Measurements from ENCODE around the gene SYNC. TPM values are rescaled to one million over a fixed set of nuclear protein-coding genes. Genes with fewer than 3 reads are reported as not detected.
A peak's percentile ranks its signal among the peaks of the same experiment; 100 is the strongest.
"Not testable (repeated sequence)": the region's sequence is repeated elsewhere in the genome, so short reads cannot be mapped to it uniquely, and the experiment has no call there.

Gene SYNC
- total RNA-seq, 2 donors from 2014 or later: 2.3 to 4.9 TPM

DNA sequence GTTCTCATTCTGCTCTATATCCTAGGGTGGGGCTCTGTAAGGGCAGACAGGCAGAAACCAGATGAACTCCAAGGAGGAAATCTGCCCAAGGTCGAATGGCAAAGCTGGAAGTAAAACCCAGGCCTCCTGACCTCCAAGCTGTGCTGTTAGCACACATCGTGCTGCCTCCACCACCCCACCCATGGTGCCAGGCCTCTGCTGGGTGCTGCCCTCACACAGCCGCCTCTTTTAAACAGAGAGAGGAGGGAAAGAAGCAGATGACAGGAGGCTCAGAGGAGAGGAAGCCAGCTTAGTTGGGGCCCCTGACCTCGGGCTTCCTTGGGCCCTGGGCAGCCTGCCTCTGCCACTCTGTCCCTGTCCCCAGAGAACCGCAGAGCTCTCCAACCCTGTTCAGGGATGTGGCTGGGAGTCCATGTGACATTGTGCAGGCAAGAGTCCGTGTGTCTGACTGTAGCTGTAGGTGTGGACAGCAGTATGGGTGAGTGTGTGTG lies 1.1 kb downstream of the SYNC start:
- TF ChIP-seq POLR2A (IDR thresholded peaks at IDR 0.05): no peak
- TF ChIP-seq, protein P1, sequence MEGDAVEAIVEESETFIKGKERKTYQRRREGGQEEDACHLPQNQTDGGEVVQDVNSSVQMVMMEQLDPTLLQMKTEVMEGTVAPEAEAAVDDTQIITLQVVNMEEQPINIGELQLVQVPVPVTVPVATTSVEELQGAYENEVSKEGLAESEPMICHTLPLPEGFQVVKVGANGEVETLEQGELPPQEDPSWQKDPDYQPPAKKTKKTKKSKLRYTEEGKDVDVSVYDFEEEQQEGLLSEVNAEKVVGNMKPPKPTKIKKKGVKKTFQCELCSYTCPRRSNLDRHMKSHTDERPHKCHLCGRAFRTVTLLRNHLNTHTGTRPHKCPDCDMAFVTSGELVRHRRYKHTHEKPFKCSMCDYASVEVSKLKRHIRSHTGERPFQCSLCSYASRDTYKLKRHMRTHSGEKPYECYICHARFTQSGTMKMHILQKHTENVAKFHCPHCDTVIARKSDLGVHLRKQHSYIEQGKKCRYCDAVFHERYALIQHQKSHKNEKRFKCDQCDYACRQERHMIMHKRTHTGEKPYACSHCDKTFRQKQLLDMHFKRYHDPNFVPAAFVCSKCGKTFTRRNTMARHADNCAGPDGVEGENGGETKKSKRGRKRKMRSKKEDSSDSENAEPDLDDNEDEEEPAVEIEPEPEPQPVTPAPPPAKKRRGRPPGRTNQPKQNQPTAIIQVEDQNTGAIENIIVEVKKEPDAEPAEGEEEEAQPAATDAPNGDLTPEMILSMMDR (IDR thresholded peaks at IDR 0.05): no peak
- DNase-seq (no peak), ATAC-seq (peak; percentile 3)
- Histone ChIP-seq H3K36me3 (replicated peaks in 1 of 2; ENCODE audit: insufficient read depth in 1 of 2, low read depth in 2 of 2) (no peaks in the 10 kb centered on the region), H3K9me3 (no peaks in the 10 kb centered on the region), H3K4me1 (peaks cover 21% of the 10 kb centered on the region), H3K27me3 (no peaks in the 10 kb centered on the region), H3K4me3 (no peak overlapping the region), H3K27ac (peak overlapping the region in 1 of 4 donors; percentile 13)
- WGBS, 2 donors: 46 to 58% methylated on average over 6 of the region's 6 CpGs
- intact Hi-C loops (cut with DNase I): no loop called here

GRCh38 chr1:32696996-32697395 lies 5.6 kb downstream of the SYNC start:
- not testable (repeated sequence) for H3K27ac ChIP-seq, ATAC-seq, DNase-seq

GRCh38 chr1:32696041-32696440 lies 6.5 kb downstream of the SYNC start:
- no peaks in the 10 kb centered on the region for H3K36me3 ChIP-seq (replicated peaks in 1 of 2; ENCODE audit: insufficient read depth in 1 of 2, low read depth in 2 of 2)
- H3K4me3 ChIP-seq: no peak overlapping the region
- 91 to 99% methylated on average over 9 of the region's 9 CpGs for WGBS, 2 donors
- intact Hi-C loops (cut with DNase I): no loop called here
- DNase-seq (no peak), ATAC-seq (no peak)
- no peak overlapping the region for H3K27ac ChIP-seq
- TF ChIP-seq, protein P1 (IDR thresholded peaks at IDR 0.05): no peak
- TF ChIP-seq POLR2A (IDR thresholded peaks at IDR 0.05): no peak
- H3K4me1 ChIP-seq: peaks cover 10% of the 10 kb centered on the region
- no peaks in the 10 kb centered on the region for H3K27me3 ChIP-seq
- no peaks in the 10 kb centered on the region for H3K9me3 ChIP-seq

More at GRCh38 chr1:32696996-32697395, 5.6 kb downstream of the SYNC start:
- intact Hi-C loops (cut with DNase I); H3K9me3 ChIP-seq; H3K27me3 ChIP-seq; H3K36me3 ChIP-seq (replicated peaks in 1 of 2; ENCODE audit: insufficient read depth in 1 of 2, low read depth in 2 of 2); H3K4me3 ChIP-seq: not testable (repeated sequence)
- H3K4me1 ChIP-seq: peaks cover 18% of the 10 kb centered on the region
- WGBS, 2 donors: 93 to 94% methylated on average over 8 of the region's 8 CpGs

DNA sequence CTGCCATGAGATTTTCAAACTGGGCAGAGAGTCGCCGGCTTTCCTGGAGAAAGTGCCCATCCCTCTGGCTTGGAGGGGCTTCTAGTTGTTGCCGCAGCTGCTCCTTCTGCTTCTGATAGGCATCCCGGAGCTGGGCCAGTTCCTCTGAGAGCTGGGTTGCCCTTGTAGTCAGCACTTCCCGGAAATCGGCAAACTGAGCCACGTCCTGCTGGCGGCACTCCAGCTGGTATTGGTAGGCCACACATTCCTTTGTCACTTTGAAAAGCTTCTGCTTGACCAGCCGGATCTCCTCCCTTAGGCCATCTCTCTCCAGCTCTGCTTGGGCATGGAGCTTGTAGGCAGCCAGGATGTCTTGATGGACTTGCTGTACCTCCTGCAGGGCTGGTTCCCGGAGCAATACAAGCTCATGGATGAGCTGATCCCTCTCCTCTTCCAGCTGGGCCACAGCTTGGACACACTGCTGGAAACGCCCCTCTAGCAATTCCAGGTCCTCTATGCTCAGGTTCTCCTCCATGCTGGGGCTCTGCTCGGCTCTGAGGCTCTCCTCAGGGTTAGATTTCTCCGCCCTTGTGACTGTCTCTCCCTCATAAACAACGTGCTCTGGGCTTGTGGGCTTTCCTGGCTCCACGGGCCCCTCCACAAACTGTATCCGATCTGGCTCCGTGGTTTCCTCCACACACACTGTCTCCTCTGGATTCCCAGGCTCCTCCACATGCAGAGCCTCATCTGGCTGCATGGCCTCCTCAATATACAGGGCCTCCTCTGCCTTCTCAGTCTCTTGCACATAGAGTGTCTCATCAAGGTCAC lies 7.3 kb downstream of the SYNC start:
- intact Hi-C loops (cut with DNase I): no loop called here
- ATAC-seq: peak; percentile 78
- Histone ChIP-seq H3K4me1 (peaks cover 10% of the 10 kb centered on the region), H3K27me3 (no peaks in the 10 kb centered on the region), H3K27ac (peak overlapping the region in 2 of 4 donors; percentile 10 to 54), H3K4me3 (no peak overlapping the region), H3K36me3 (replicated peaks in 1 of 2; ENCODE audit: insufficient read depth in 1 of 2, low read depth in 2 of 2) (no peaks in the 10 kb centered on the region), H3K9me3 (no peaks in the 10 kb centered on the region)
- peak; percentile 67 to 82 (median 75) for DNase-seq
- WGBS, 2 donors: 48 to 72% methylated on average over 7 to 15 of the region's 17 CpGs
- TF ChIP-seq, protein P1 (IDR thresholded peaks at IDR 0.05): no peak
- no peak for TF ChIP-seq POLR2A (IDR thresholded peaks at IDR 0.05)

DNA sequence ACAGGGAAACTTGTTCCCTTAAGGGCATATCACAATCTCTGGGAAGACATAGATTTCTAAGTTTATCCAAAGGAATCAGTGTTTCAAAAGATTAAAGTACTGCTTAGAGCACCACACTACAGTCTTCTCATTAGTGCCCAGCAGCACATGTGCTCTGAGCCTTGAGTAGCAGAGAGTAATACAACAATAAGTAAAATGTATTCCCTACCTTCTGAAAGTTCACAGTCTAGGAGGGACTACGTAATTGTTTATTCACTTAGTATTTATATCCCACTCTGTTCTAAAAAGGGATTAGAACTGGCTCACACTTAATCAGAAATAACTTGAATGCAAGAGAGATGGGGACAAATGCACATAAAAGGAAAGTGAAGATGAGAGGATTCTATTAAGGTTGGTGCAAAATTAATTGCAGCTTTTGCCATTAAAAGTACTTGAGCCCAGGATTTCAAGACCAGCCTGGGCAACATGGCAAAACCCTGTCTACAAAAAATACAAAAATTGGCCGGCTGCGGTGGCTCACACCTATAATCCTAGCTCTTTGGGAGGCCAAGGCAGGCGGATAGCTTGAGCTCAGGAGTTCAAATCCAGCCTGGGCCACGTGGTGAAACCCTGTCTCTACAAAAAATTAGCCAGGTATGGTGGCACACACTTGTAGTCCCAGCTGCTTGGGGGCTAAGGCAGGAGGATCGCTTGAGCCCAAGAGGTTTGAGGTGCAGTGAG lies 9.0 kb downstream of the SYNC start:
- 97% methylated on average over 6 of the region's 6 CpGs for WGBS, 2 donors
- ATAC-seq (no peak), DNase-seq (no peak)
- Histone ChIP-seq H3K4me1 (peaks cover 10% of the 10 kb centered on the region), H3K36me3 (replicated peaks in 1 of 2; ENCODE audit: insufficient read depth in 1 of 2, low read depth in 2 of 2) (no peaks in the 10 kb centered on the region), H3K27ac (no peak overlapping the region), H3K27me3 (no peaks in the 10 kb centered on the region), H3K4me3 (no peak overlapping the region), H3K9me3 (no peaks in the 10 kb centered on the region)
- intact Hi-C loops (cut with DNase I): no loop called here
- TF ChIP-seq, protein P1 (IDR thresholded peaks at IDR 0.05): no peak
- no peak for TF ChIP-seq POLR2A (IDR thresholded peaks at IDR 0.05)

All from body of pancreas (tissue), 4 donors.